ENCODE measurements around the gene MMP11. TPM values are rescaled to one million over a fixed set of nuclear protein-coding genes. Genes with fewer than 3 reads are reported as not detected.

MMP11 gene
- polyA plus RNA-seq, 3 donors = not detected

GRCh38 chr22:23754980-23755636 is 17.5 kb upstream of the MMP11 start:
- Mint-ChIP-seq H3K4me1 (peaks cover 16% of the 10 kb centered on the region), H3K27me3 (ENCODE audit: low read depth in 3 of 3) (peaks cover 0 to 3% (median 2%) of the 10 kb centered on the region in 3 donors), H3K4me3 (no peak overlapping the region), H3K27ac (peak overlapping the region in 1 of 7 donors; percentile 28), H3K36me3 (no peaks in the 10 kb centered on the region), H3K9me3 (peaks cover 0 to 2% (median 0%) of the 10 kb centered on the region in 7 donors)
- Histone ChIP-seq H3K4me3 (replicated peaks in 1 of 3; ENCODE audit: low read depth in 2 of 3, low read length in 3 of 3) (no peak overlapping the region), H3K79me2 (ENCODE audit: insufficient read depth, low read length) (no peaks in the 10 kb centered on the region), H2AFZ (ENCODE audit: insufficient read depth, low read depth, low read length, poor library complexity, severe bottlenecking) (no peak overlapping the region), H3K4me1 (ENCODE audit: control insufficient read depth in 1 of 2, insufficient read depth in 2 of 2, low read length in 2 of 2) (peaks cover 16 to 19% of the 10 kb centered on the region in 2 donors), H3K9ac (ENCODE audit: insufficient read depth, low read length, poor library complexity, severe bottlenecking) (no peak overlapping the region), H3K27ac (ENCODE audit: low read depth in 1 of 2, low read length in 2 of 2) (no peak overlapping the region), H3K27me3 (ENCODE audit: control insufficient read depth in 2 of 2, insufficient read depth in 2 of 2, low read length in 2 of 2) (no peaks in the 10 kb centered on the region), H3K9me3 (replicated peaks in 1 of 2; ENCODE audit: control insufficient read depth in 1 of 2, insufficient read depth in 1 of 2, low read length in 2 of 2) (no peaks in the 10 kb centered on the region), H3K4me2 (replicated peaks; ENCODE audit: extremely low read depth, low read length, poor library complexity, severe bottlenecking) (no peak overlapping the region), H3K36me3 (replicated peaks in 1 of 2; ENCODE audit: control insufficient read depth in 1 of 2, insufficient read depth in 2 of 2, low read length in 2 of 2) (no peaks in the 10 kb centered on the region), H4K20me1 (ENCODE audit: insufficient read depth, low read length) (no peaks in the 10 kb centered on the region)
- intact Hi-C loops (cut with micrococcal nuclease) = no loop called here
- no peak for TF ChIP-seq CTCF (IDR thresholded peaks at IDR 0.05)
- DNase-seq = no peak
- 100% methylated on average over 2 of the region's 6 CpGs for WGBS (ENCODE audit: insufficient coverage)

- intact Hi-C loops (cut with micrococcal nuclease) = no loop called here
- no peak overlapping the region for H3K4me2 ChIP-seq (replicated peaks; ENCODE audit: extremely low read depth, low read length, poor library complexity, severe bottlenecking)
- no peaks in the 10 kb centered on the region for H4K20me1 ChIP-seq (ENCODE audit: insufficient read depth, low read length)
- no peak for DNase-seq
- TF ChIP-seq CTCF (IDR thresholded peaks at IDR 0.05) = no peak
- no peaks in the 10 kb centered on the region for H3K79me2 ChIP-seq (ENCODE audit: insufficient read depth, low read length)
- H3K9ac ChIP-seq (ENCODE audit: insufficient read depth, low read length, poor library complexity, severe bottlenecking) = no peak overlapping the region
- no peaks in the 10 kb centered on the region for H3K27me3 ChIP-seq (ENCODE audit: control insufficient read depth in 2 of 2, insufficient read depth in 2 of 2, low read length in 2 of 2)
- H3K4me1 Mint-ChIP-seq = peaks cover 12% of the 10 kb centered on the region
- H3K36me3 ChIP-seq (replicated peaks in 1 of 2; ENCODE audit: control insufficient read depth in 1 of 2, insufficient read depth in 2 of 2, low read length in 2 of 2) = no peaks in the 10 kb centered on the region
- H3K4me3 ChIP-seq (replicated peaks in 1 of 3; ENCODE audit: low read depth in 2 of 3, low read length in 3 of 3) = no peak overlapping the region
- 89% methylated on average over 7 of the region's 8 CpGs for WGBS (ENCODE audit: insufficient coverage)
- H3K27ac ChIP-seq (ENCODE audit: low read depth in 1 of 2, low read length in 2 of 2) = no peak overlapping the region
- no peak overlapping the region for H2AFZ ChIP-seq (ENCODE audit: insufficient read depth, low read depth, low read length, poor library complexity, severe bottlenecking)
- peaks cover 0 to 2% (median 0%) of the 10 kb centered on the region in 7 donors for H3K9me3 Mint-ChIP-seq
- no peak overlapping the region for H3K4me3 Mint-ChIP-seq
- peaks cover 0 to 3% (median 2%) of the 10 kb centered on the region in 3 donors for H3K27me3 Mint-ChIP-seq (ENCODE audit: low read depth in 3 of 3)
- no peak overlapping the region for H3K27ac Mint-ChIP-seq
- no peaks in the 10 kb centered on the region for H3K9me3 ChIP-seq (replicated peaks in 1 of 2; ENCODE audit: control insufficient read depth in 1 of 2, insufficient read depth in 1 of 2, low read length in 2 of 2)
- no peaks in the 10 kb centered on the region for H3K36me3 Mint-ChIP-seq
- H3K4me1 ChIP-seq (ENCODE audit: control insufficient read depth in 1 of 2, insufficient read depth in 2 of 2, low read length in 2 of 2) = peaks cover 10 to 13% of the 10 kb centered on the region in 2 donors
These were observed 16.9 kb upstream of the MMP11 start for GRCh38 chr22:23755711-23756110.

Measured in CD14-positive monocyte (primary cell).